Measurements from ENCODE around the gene TMEM209. TPM values are rescaled to one million over a fixed set of nuclear protein-coding genes. Genes with fewer than 3 reads are reported as not detected.
A peak's percentile ranks its signal among the peaks of the same experiment; 100 is the strongest.
"Not testable (repeated sequence)": the region's sequence is repeated elsewhere in the genome, so short reads cannot be mapped to it uniquely, and the experiment has no call there.

Gene TMEM209
- polyA plus RNA-seq (ENCODE audit: insufficient read length in 4 of 4) = 10 to 100 TPM; 24.8 to 30.5 (median 26.0) TPM

DNA sequence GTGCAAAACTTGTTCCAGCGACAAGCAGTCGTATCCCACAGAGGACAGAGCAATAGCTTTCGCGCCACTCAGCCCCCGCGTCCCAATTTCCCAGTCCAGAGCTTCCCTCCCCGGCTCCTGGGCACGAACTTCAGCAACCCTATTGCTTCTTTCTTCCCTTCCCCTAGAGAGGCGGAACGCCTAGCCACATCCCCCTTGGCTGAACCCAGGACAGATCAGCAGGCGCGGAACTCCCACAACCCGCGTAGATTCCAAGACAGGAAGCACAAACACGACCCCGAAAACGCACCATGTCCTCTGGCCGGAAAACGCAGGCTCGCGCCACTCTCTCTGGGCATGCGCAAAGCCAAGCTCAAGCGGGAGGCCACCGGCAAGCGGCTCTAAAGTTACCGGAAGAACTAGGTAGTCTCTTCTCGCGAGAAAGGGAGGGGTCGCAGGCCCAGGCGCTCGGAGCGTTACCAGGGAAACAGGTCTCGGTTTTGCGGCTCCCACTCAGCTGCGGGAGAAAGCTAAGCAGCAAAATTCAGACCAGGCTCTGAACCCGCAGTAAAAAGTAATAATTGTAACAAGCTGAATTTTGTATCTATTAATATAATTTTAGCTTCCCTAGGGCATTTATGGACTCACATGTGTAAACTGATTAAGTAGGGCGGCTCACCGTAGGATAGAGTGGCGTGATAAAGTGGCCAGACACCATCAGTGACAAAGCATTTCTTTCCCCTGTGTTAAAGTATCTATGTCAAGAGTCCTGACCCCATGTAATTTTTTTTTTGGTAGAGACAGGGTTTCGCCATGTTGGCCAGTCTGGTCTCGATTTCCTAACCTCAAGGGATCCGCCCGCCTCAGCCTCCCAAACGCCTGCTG, at the start of gene TMEM209:
TMEM209 (minus strand) TSS at position 323 of the 864 bp plus-strand sequence; CDS start at position 292, 31 bp downstream.
- DNase-seq (ENCODE audit: low read depth in 4 of 4, low spot score in 2 of 4) = peak; percentile 97 to 100 (median 98)

DNA sequence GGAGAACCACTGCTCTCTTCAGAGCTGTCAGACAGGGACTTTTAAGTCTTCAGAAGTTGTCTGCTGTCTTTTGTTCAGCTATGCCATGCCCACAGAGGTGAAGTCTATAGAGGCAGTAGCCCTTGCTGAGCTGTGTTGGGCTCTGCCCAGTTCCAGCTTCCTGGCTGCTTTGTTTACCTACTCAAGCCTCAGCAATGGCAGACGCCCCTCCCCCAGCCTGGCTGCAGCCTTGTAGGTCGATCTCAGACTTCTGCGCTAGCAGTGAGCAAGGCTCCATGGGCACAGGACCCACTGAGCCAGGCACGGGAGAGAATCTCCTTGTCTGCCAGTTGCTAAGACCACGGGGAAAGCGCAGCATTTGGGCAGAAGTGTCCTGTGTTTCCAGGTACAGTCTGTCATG, 49.3 kb upstream of the TMEM209 start:
- no peak for DNase-seq (ENCODE audit: low read depth in 4 of 4, low spot score in 2 of 4)

DNA sequence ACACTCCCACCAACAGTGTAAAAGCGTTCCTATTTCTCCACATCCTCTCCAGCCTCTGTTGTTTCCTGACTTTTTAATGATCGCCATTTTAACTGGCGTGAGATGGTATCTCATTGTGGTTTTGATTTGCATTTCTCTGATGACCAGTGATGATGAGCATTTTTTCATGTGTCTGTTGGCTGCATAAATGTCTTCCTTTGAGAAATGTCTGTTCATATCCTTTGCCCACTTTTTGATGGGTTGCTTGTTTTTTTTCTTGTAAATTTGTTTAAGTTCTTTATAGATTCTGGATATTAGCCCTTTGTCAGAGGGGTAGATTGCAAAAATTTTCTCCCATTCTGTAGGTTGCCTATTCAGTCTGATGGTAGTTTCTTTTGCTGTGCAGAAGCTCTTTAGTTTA, 44.4 kb upstream of the TMEM209 start:
- DNase-seq (ENCODE audit: low read depth in 4 of 4, low spot score in 2 of 4) = not testable (repeated sequence)

DNA sequence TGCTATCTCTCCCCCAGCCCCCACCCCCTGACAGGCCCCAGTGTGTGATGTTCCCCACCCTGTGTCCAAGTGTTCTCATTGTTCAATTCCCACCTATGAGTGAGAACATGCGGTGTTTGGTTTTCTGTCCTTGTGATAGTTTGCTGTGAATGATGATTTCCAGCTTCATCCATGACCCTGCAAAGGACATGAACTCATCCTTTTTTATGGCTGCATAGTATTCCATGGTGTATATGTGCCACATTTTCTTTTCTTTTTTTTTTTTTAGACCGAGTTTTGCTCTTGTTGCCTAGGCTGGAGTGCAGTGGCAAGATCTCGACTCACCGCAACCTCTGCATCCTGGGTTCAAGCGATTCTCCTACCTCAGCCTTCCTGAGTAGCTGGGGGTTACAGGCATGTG, 43.6 kb upstream of the TMEM209 start:
- not testable (repeated sequence) for DNase-seq (ENCODE audit: low read depth in 4 of 4, low spot score in 2 of 4)

DNA sequence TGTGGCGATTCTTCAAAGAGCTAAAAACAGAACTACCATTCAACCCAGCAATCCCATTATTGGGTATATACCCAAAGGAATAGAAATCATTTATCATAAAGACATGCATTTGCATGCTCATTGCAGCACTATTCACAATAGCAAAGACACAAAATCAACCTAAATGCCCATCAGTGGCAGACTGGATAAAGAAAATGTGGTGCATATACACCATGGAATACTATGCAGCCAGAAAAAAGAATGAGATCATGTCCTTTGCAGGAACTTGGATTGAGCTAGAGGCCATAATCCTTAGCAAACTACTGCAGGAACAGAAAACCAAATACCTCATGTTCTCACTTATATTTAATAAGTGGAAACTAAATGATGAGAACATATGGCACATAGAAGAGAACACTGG, 41.3 kb upstream of the TMEM209 start:
- DNase-seq (ENCODE audit: low read depth in 4 of 4, low spot score in 2 of 4) = not testable (repeated sequence)

DNA sequence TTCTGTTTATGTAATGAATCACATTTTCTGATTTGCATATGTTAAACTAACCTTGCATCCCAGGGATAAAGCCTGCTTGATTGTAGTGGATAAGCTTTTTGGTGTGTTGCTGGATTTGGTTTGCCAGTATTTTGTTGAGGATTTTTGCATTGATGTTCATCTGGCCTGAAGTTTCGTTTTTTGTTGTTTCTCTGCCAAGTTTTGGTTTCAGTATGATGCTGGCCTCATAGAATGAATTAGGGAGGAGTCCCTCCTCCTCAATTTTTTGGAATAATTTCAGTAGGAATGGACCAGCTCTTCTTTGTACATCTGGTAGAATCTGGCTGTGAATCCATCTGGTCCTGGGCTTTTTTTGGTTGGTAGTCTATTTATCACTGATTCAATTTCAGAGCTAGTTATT, 38.3 kb upstream of the TMEM209 start:
- DNase-seq (ENCODE audit: low read depth in 4 of 4, low spot score in 2 of 4) = not testable (repeated sequence)

DNA sequence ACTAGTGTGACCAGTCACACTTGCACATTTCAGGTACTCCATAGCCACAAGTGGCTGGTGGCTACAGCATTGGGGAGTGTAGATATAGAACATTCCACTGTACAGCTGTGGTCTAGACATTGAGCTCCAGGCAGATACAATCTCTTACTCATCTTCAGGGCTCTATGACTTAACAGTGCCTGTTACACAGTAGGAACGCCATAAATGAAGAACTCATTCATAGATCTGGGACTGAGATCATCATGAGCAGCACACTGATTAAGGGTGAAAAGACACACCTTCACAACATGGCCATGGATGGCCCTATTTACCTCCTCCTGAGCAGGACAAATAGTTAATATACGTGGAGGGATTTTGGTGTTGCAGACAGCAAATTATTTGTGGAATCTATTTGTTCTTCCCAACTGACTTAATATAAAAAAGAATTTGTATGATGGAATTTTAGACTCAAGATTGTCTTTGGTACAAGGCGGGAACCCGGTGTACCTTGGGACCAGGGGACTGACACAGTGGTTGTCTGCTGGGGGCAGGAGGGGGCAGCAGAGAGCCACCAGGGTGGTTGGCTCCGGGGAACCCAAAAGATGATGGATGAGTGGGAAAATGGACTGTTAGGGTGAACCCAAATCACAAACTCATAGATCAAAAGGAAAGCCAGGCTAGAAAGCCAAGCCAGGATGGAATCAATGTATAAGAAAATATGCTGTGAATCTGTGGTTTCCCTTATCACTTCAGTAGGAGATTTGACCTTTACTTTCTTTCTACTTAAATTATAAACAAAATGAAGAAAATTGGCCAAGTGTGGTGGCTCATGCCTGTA, 37.2 kb upstream of the TMEM209 start:
- no peak for DNase-seq (ENCODE audit: low read depth in 4 of 4, low spot score in 2 of 4)

DNA sequence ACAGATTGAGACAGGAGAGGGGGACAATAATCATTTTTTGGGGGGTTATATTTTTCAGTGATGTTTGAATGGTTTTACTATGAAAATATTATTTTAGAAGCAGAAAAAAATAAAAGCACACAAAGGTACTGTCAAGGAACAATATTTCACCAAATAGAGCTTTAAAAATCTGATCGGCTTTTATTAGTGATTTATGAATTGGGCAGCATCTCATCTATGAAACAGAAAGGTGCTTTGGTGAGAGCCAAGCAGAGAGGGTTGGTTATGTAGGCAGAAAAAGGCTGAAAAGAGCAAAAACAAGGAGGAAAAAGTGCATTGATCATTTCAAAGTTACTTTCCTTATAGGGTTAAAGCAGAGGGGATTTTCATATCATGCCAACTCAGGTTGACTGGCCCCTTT, 35.0 kb upstream of the TMEM209 start:
- DNase-seq (ENCODE audit: low read depth in 4 of 4, low spot score in 2 of 4) = no peak

DNA sequence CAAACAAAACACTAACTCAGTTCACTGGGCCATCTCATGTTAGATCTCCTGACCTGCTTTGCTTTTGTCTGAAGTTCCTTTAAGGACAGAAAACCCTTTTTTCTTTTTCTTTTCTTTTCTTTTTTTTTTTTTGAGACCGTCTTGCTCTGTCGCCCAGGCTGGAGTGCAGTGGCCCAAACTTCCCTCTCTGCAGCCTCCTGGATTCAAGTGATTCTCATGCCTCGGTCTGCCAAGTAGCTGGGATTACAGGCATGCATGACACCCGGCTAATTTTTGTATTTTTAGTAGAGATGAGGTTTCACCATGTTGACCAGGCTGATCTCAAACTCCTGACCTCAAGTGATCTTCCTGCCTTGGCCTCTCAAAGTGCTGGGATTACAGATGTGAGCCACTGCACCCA, 31.2 kb upstream of the TMEM209 start:
- DNase-seq (ENCODE audit: low read depth in 4 of 4, low spot score in 2 of 4) = not testable (repeated sequence)

DNA sequence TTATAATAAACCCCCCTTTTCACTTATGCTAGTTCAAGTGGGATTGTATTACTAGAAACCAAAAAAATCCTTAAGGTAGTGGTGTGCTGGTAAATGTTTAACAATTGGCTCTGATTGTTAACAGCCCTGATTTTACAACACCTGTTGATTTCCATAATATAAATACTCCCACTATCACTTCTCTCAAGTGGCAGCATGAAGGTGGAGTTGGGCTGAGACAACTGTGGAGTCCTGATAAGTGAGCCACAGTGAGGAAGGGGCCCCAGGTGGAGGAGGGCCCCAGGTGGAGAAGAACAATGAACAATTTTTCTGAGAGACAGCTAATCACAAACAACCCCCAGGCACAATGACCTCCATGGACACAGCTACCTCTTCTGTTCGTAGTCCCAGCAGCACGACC, 28.9 kb upstream of the TMEM209 start:
- no peak for DNase-seq (ENCODE audit: low read depth in 4 of 4, low spot score in 2 of 4)

DNA sequence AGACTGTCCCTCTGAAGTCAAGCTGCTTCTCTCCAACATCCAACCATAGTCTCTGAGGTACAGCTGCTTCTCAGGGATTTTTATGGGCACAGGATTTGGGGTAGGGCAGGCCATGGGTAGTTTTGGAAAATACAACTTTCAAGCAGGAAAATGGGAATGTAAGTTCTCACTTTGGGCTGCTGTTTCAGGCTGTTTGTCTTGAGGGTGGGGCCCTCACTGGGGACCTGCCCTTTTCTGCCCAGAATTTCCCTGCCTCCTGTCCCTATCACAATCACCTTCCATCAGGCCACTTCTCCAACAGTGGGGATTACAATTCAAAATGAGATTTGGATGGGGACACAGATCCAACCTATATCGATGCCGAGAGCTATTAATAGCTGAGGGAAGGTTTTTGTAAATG, 27.0 kb upstream of the TMEM209 start:
- DNase-seq (ENCODE audit: low read depth in 4 of 4, low spot score in 2 of 4) = no peak

DNA sequence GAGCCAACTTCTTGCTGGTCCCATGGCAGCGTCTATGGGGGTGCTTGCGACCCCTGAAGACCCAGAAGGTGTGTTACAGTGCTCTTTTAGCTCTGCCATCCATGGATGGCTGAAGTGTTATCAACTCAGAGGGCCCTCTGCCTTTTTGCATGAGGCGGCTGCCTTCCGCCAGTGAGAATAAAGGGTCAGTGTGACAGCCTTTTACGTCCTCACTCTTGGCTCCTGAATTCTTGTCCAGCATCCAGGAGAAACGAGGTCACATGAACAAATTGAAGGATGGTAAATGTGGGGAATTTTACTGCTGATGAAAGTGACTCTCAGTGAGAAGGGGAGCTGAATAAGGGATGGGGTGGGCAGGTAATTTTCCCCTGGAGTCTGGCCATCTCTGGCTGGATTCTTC, 26.6 kb upstream of the TMEM209 start:
- no peak for DNase-seq (ENCODE audit: low read depth in 4 of 4, low spot score in 2 of 4)

DNA sequence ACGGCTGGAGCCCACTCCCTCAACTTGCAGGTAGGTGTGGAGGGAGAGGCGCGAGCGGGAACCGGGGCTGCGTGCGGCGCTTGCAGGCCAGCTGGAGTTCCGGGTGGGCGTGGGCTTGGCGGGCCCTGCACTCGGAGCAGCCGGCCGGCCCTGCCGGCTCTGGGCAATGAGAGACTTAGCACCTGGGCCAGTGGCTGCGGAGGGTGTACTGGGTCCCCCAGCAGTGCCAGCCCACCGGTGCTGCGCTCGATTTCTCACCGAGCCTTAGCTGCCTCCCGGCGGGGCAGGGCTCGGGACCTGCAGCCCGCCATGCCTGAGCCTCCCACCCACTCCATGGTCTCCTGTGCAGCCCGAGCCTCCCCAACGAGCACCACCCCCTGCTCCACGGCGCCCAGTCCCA, 24.8 kb upstream of the TMEM209 start:
- DNase-seq (ENCODE audit: low read depth in 4 of 4, low spot score in 2 of 4) = not testable (repeated sequence)

DNA sequence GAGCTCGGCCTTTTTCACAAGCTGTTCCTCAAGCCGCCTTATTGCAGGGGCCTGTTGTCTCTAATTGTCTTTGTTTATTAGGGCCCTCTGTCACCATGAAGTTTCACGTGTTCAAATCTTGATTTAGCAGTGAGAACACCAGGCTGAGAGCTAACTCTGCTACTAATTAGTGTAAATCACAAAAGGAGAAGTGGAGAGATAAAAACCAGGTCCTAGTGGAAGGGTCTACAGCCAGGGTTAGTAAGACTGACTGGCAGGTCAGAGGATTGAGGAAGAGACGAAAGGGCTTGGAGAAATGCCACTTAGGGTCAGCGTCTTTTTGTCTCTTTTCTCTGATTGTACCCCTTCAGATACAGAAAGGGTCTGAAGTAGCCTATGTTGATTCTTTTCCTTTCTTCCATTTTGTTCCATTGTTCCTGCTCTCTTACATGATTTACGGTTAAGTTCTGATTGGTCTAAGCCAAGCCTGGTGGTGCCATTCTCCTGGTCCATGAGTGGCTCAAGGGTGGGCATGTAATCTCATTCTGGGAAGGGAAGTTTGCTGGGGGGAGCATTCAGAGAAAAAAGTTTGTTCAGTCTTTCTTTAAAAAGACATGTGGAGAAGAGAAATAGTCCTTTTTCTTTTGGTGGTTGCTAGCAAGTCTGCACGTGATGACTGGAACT, 23.8 kb upstream of the TMEM209 start:
- no peak for DNase-seq (ENCODE audit: low read depth in 4 of 4, low spot score in 2 of 4)

DNA sequence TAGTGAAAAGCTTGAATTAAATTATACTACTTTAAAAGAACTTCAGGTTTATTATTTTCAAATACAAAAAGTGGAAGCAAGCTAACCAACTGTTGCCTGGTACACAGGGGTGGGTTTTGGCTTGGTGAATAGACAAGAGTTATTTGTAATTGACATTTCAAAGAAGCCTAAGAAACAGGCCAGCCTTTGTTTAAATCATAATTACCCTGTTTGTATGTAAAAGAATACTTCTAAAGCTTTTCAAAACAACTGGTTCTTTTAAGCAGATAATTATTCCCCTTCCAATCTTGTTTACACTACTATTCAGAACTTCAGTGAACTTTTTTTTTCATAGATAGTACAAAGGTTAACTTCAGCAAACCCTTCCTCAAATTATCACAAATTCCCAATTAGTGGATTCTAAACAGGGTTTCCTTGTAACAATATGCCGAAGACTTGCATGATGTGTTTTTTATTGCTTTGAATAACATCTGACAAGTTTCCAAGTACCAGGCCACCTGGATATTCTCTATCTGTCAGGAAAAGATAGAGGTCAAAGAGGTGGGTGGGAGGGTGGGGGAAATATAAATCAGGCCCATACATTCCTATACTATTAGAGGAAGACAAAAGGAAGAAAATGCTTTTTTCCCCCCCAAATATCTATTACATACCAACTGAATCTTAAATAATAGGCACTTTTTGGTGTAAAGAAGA, 22.8 kb upstream of the TMEM209 start:
- DNase-seq (ENCODE audit: low read depth in 4 of 4, low spot score in 2 of 4) = no peak

DNA sequence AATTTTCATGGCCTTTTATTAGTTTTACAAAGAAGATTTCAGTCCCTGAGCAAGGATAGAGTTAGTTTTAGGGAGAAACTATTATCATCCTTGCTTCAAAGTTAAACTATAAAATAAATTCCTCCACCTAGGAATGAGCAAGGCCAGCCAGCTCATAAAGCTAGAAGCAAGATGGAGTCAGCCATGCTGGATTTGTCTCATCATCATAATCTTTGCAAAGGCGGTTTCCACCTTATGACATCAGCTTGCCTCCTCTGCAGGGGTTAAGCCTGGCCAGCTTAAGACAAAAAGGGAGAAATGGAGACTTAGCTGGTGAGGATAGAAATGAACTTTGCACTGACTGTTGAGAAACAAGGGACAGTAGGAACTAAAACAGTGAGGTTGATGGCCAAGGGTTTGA, 21.1 kb upstream of the TMEM209 start:
- DNase-seq (ENCODE audit: low read depth in 4 of 4, low spot score in 2 of 4) = no peak

DNA sequence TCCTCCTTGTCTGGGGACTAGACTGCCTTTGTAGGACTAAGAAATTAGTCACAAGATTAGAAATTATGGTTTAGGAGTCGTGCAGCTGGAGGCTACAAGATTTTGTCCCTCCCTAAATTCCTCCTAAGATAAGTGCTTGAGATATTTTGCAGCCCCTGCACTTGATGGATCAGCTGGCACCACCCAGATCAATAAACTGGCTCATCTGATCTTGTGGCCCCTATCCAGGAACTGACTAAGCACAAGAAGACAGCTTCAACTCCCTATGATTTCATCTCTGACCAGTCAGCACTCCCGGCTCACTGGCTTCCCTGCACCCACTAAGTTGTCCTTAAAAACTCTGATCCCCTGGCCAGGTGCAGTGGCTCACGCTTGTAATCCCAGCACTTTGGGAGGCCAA, 19.7 kb upstream of the TMEM209 start:
- not testable (repeated sequence) for DNase-seq (ENCODE audit: low read depth in 4 of 4, low spot score in 2 of 4)

DNA sequence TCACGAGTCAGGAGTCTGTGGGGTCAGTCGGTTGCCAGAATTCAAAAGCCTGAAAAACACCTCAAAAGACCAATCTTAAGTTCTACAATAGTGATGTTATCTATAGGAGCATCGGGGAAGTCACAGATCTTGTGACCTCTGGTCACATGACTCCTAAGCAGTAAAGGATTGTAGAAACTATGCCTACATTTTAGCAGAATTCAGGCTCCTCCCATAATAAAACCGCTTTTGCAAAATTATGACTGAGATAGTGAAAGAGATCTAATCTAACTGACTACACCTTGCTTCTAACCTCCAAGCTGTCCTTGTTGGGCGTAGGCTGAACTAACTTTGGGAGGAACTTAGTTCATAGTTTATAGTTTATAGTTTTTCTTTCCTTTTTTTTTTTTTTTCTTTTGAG, 19.0 kb upstream of the TMEM209 start:
- no peak for DNase-seq (ENCODE audit: low read depth in 4 of 4, low spot score in 2 of 4)

DNA sequence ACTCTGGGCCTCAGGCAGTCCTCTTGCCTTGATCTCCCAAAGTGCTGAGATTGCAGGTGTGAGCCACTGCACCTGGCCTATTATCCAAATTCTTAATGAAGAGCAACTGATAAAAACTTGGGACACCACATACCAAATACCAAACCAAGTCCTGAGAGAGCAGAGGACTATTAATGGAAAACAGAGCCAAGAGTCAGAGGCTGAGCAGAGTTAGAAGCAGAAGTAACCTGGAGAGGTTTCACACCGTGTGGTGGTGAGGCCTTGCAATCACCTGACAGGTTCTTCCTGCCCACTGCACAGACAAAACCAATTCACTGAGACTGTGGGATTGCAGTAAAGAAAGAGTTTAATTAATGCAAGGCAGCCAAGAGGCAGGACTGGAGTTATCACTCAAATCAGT, 18.4 kb upstream of the TMEM209 start:
- no peak for DNase-seq (ENCODE audit: low read depth in 4 of 4, low spot score in 2 of 4)

DNA sequence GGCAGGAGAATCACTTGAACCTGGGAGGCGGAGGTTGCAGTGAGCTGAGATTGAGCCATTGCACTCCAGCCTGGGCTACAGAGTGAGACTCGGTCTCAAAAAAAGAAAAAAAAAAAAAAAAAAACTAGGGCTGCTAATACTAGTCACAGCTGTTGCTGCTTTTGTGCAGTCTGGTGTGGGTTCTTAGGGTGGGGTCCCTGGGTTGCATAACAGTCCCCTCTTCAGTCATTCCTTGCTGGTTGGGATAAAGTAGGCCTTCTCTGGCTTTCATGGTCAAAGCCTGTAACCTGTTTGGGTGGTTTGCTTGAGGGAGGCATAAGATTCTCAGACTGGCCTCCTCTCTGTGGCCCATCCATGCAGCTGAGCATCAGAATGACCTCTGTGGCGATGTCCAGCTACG, 16.5 kb upstream of the TMEM209 start:
- DNase-seq (ENCODE audit: low read depth in 4 of 4, low spot score in 2 of 4) = no peak

DNA sequence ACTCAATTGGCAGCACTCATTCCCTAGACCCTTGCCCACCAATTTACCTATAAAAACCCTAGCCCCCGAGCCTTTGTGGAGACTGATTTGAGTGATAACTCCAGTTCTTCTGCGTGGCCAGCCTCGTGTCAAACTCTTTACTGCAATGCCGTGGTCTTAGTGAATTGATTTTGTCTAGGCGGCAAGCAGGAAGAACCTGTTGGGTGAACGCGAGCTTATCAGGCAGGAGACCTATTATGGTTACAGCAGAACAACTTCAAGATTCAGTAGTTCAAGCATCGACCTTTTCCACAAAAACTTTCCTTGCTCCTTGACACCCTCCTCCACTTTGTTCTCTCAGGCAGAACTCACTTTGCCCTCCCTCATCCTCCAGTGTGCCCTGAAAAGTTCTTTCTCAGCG, 14.7 kb upstream of the TMEM209 start:
- DNase-seq (ENCODE audit: low read depth in 4 of 4, low spot score in 2 of 4) = no peak
